Body of pancreas (tissue), 4 donors: ENCODE results near the gene PCDHB4. TPM values are rescaled to one million over a fixed set of nuclear protein-coding genes. Genes with fewer than 3 reads are reported as not detected.
A peak's percentile ranks its signal among the peaks of the same experiment; 100 is the strongest.
"Not testable (repeated sequence)": the region's sequence is repeated elsewhere in the genome, so short reads cannot be mapped to it uniquely, and the experiment has no call there.

Experiments used
- ATAC-seq: fragments of 150-250 bp; one replicate; pipeline ENCODE4 v1.9.1; 2016
- DNase-seq, 4 donors: peaks; one replicate each; pipeline ENCODE4 v3.0.0-alpha.2; 2019
- H3K27ac ChIP-seq, 4 donors: fragments of 200-600 bp; sonication (generic); 1 replicate in 3 of 4; 2 replicates in 1 of 4; pipeline versions ENCODE4 v1.5.1 to v1.6.1; 2016 to 2019; ENCODE audit warnings: mild to moderate bottlenecking in 1 of 4, mixed read lengths in 1 of 4, moderate library complexity in 1 of 4
- H3K27me3 ChIP-seq, 2 donors: fragments of 200-600 bp; sonication (generic); one replicate each; pipeline ENCODE4 v1.6.0; 2016; ENCODE audit warnings: mild to moderate bottlenecking in 1 of 2
- H3K36me3 ChIP-seq, 2 donors: fragments of 200-600 bp; sonication (generic); replicated peaks in 1 of 2; 2 replicates each; pipeline ENCODE4 v1.5.1; 2016; ENCODE audit warnings: low read depth in 2 of 2; ENCODE audit not compliant: insufficient read depth in 1 of 2
- H3K4me1 ChIP-seq: fragments of 200-600 bp; sonication (generic); one replicate; pipeline ENCODE4 v1.6.0; 2016
- H3K4me3 ChIP-seq, 2 donors: fragments of 200-600 bp; sonication (generic); 1 replicate in 1 of 2; 2 replicates in 1 of 2; pipeline ENCODE4 v1.5.1; 2016 to 2019
- H3K9me3 ChIP-seq, 3 donors: fragments of 200-600 bp; sonication (generic); 1 replicate in 2 of 3; 2 replicates in 1 of 3; pipeline ENCODE4 v1.5.1; 2016
- POLR2A ChIP-seq, 3 donors: fragments of 450-650 bp; IDR thresholded peaks; one replicate each; pipeline ENCODE4 v1.6.1; 2016; ENCODE audit warnings: antibody characterized with exemption in 3 of 3, mild to moderate bottlenecking in 2 of 3
- WGBS, 2 donors: methylation state at CpG; one replicate each; pipeline ENCODE4 v1.1.5; 2017; 5-methylcytosine and 5-hydroxymethylcytosine counted together
- intact Hi-C: fragments of 100-400 bp; cut with DNase I; formaldehyde crosslinking; loops from one replicate; pipeline ENCODE4 v1.15.1; 2023
- total RNA-seq, 2 donors: library from RNA; depleted of rRNA; stranded (reverse); fragments of >200 nt; gene quantifications; one replicate each; pipeline ENCODE4 v1.1.0, GENCODE V29; 2016
- TF ChIP-seq, protein P1 (sequence below), 7 experiments: fragments of 450-650 bp in 4 of 7; fragments of 200-600 bp in 3 of 7; sonication (generic) in 3 of 7; IDR thresholded peaks; one replicate each; pipeline ENCODE4 v1.5.1; 2016 to 2019; ENCODE audit warnings: antibody characterized with exemption in 7 of 7

Gene PCDHB4
- total RNA-seq, 2 donors from 2014 or later, result 1.6 to 3.3 TPM

DNA sequence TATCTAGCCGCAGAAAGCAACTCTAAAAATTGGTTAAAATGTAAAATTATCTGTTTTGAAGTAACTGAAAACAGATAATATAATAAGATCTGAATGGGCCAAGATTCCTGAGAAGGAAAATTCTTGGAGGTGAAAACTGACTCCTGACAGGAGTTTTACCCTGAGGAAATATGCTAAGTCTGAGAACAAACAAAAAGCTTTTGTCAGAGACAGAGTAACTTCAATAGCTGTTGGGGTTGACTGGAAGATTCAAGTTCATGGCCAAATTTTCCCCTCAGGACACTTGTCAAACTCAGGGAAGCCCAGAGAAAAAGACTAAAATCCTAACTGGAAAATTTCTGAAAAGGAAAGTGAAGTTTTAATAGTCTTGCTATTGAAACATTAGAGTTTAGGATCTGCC lies 5.7 kb downstream of the PCDHB4 start:
- TF ChIP-seq, protein P1, sequence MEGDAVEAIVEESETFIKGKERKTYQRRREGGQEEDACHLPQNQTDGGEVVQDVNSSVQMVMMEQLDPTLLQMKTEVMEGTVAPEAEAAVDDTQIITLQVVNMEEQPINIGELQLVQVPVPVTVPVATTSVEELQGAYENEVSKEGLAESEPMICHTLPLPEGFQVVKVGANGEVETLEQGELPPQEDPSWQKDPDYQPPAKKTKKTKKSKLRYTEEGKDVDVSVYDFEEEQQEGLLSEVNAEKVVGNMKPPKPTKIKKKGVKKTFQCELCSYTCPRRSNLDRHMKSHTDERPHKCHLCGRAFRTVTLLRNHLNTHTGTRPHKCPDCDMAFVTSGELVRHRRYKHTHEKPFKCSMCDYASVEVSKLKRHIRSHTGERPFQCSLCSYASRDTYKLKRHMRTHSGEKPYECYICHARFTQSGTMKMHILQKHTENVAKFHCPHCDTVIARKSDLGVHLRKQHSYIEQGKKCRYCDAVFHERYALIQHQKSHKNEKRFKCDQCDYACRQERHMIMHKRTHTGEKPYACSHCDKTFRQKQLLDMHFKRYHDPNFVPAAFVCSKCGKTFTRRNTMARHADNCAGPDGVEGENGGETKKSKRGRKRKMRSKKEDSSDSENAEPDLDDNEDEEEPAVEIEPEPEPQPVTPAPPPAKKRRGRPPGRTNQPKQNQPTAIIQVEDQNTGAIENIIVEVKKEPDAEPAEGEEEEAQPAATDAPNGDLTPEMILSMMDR (IDR thresholded peaks at IDR 0.05), result no peak
- no peak for TF ChIP-seq POLR2A (IDR thresholded peaks at IDR 0.05)
- H3K27ac ChIP-seq, result no peak overlapping the region
- no peaks in the 10 kb centered on the region for H3K27me3 ChIP-seq
- 83 to 91% methylated on average over 1 of the region's 1 CpG for WGBS, 2 donors
- no peak for DNase-seq
- H3K36me3 ChIP-seq, result no peaks in the 10 kb centered on the region
- intact Hi-C loops, result no loop called here
- H3K4me3 ChIP-seq, result no peak overlapping the region
- ATAC-seq, result no peak
- no peaks in the 10 kb centered on the region for H3K4me1 ChIP-seq
- H3K9me3 ChIP-seq, result no peaks in the 10 kb centered on the region

DNA sequence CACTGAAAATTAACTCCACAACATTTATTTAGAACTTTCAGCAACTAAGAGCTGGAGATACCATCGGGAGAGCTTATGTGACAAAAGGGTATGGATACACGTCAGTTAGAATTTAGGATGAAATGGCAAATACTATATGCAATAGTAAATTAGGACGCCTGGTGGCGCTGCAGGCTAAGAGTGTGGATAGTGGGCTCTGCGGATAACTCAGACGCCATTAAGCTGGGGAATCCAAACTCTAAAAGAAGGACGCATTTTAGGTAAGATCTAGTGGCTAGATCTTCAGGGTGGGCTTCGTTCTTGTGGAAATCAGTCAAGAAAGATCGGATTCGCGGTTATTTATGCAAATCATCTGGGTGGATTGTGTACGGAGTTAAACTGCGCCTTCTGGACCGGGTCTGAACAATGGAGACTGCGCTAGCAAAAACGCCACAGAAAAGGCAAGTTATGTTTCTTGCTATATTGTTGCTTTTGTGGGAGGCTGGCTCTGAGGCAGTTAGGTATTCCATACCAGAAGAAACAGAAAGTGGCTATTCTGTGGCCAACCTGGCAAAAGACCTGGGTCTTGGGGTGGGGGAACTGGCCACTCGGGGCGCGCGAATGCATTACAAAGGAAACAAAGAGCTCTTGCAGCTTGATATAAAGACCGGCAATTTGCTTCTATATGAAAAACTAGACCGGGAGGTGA lies 13.6 kb downstream of the PCDHB4 start, which contains the start of gene PCDHB5:
Gene PCDHB5, plus strand, starts transcription at position 177 of the 688 bp plus-strand sequence. Its CDS starts 229 bp downstream, at position 406.
- peak; percentile 73 for ATAC-seq
- H3K9me3 ChIP-seq, result peaks cover 0 to 37% (median 0%) of the 10 kb centered on the region in 3 donors
- no peaks in the 10 kb centered on the region for H3K36me3 ChIP-seq

DNA sequence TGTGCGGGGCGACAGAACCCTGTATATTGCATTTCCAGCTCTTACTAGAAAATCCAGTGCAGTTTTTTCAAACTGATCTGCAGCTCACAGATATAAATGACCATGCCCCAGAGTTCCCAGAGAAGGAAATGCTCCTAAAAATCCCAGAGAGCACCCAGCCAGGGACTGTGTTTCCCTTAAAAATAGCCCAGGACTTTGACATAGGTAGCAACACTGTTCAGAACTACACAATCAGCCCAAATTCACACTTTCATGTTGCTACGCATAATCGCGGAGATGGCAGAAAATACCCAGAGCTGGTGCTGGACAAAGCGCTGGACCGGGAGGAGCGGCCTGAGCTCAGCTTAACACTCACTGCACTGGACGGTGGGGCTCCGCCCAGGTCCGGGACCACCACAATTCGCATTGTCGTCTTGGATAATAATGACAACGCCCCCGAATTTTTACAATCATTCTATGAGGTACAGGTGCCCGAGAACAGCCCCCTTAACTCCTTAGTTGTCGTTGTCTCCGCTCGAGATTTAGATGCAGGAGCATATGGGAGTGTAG lies 14.2 kb downstream of the PCDHB4 start:
- no peak for ATAC-seq
- H3K27ac ChIP-seq, result peak overlapping the region in 2 of 4 donors; percentile 19 to 69
- intact Hi-C loops, result no loop called here

More for the DNA sequence above, 13.6 kb downstream of the PCDHB4 start, which contains the start of gene PCDHB5:
- no peaks in the 10 kb centered on the region for H3K27me3 ChIP-seq
- WGBS, 2 donors, result 12 to 15% methylated on average over 22 of the region's 22 CpGs
- intact Hi-C loops, result no loop called here
- peak within 1 kb of the TSS in 1 of 2 donors; percentile 40 for H3K4me3 ChIP-seq
- peak within 1 kb of the TSS in 3 of 4 donors; percentile 19 to 69 (median 27) for H3K27ac ChIP-seq
- TF ChIP-seq, protein P1 (IDR thresholded peaks at IDR 0.05), result peak in 6 of 7 experiments; percentile 18 to 67 (median 56)
- no peak for TF ChIP-seq POLR2A (IDR thresholded peaks at IDR 0.05)
- H3K4me1 ChIP-seq, result peaks cover 5% of the 10 kb centered on the region
- peak; percentile 46 to 71 (median 65) for DNase-seq

DNA sequence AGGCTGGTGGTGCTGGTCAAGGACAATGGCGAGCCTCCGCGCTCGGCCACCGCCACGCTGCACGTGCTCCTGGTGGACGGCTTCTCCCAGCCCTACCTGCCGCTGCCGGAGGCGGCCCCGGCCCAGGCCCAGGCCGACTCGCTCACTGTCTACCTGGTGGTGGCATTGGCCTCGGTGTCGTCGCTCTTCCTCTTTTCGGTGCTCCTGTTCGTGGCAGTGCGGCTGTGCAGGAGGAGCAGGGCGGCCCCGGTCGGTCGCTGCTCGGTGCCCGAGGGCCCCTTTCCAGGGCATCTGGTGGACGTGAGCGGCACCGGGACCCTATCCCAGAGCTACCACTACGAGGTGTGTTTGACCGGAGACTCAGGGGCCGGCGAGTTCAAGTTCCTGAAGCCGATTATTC lies 15.7 kb downstream of the PCDHB4 start:
- H3K9me3 ChIP-seq, result peaks cover 0 to 37% (median 0%) of the 10 kb centered on the region in 3 donors
- H3K4me1 ChIP-seq, H3K4me3 ChIP-seq, intact Hi-C loops, H3K27ac ChIP-seq, H3K36me3 ChIP-seq, ATAC-seq, H3K27me3 ChIP-seq, DNase-seq: not testable (repeated sequence)
- WGBS, 2 donors, result 38 to 69% methylated on average over 13 to 30 of the region's 34 CpGs

More for the DNA sequence above, 14.2 kb downstream of the PCDHB4 start:
- Histone ChIP-seq H3K4me3 (peak overlapping the region in 1 of 2 donors; percentile 40), H3K4me1 (peaks cover 5% of the 10 kb centered on the region), H3K9me3 (peaks cover 0 to 37% (median 0%) of the 10 kb centered on the region in 3 donors), H3K27me3 (no peaks in the 10 kb centered on the region), H3K36me3 (no peaks in the 10 kb centered on the region)
- 33 to 54% methylated on average over 19 of the region's 19 CpGs for WGBS, 2 donors
- no peak for DNase-seq
- TF ChIP-seq, protein P1 (IDR thresholded peaks at IDR 0.05), result no peak
- no peak for TF ChIP-seq POLR2A (IDR thresholded peaks at IDR 0.05)

DNA sequence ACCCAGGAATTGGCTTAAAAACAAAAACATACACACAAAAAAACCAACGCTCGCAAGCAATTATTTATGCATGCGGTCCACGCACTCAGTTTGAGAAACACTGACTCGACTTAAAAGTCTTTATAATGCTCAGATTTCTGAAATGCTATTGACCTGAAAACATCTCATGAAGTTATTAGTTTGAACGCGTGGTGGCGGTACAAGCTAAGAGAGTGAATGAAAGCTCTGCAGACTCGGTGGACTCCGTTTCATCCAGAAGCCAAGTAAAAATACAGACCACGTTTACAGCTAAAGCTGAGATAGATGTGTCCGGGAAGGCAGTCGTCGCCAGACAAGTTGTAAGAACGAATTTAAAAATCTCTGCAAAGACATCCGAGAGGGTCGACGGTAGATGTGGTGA lies 28.2 kb downstream of the PCDHB4 start, which contains the start of gene PCDHB6:
Gene PCDHB6, plus strand, starts transcription at position 246 of the 400 bp plus-strand sequence. CDS start 201 bp downstream, outside the sequence.
- intact Hi-C loops, result no loop called here
- TF ChIP-seq, protein P1 (IDR thresholded peaks at IDR 0.05), result no peak
- no peak for TF ChIP-seq POLR2A (IDR thresholded peaks at IDR 0.05)
- WGBS, 2 donors, result 7 to 21% methylated on average over 18 of the region's 18 CpGs
- DNase-seq, result no peak
- no peak for ATAC-seq
- no peaks in the 10 kb centered on the region for H3K27me3 ChIP-seq
- H3K27ac ChIP-seq, result no peak within 1 kb of the TSS
- no peaks in the 10 kb centered on the region for H3K36me3 ChIP-seq
- H3K4me1 ChIP-seq, result no peaks in the 10 kb centered on the region
- H3K9me3 ChIP-seq, result peaks cover 0 to 30% (median 4%) of the 10 kb centered on the region in 3 donors
- no peak within 1 kb of the TSS for H3K4me3 ChIP-seq
